CD4-positive, alpha-beta T cell (primary cell): ENCODE results near the gene SFMBT2. TPM values are rescaled to one million over a fixed set of nuclear protein-coding genes. Genes with fewer than 3 reads are reported as not detected.
A peak's percentile ranks its signal among the peaks of the same experiment; 100 is the strongest.

Experiments
- ATAC-seq: fragments of 200-7000 bp; cut with Tn5 transposase; one replicate; pipeline ENCODE4 v1.10.0; 2022; ENCODE audit warnings: mild to moderate bottlenecking; ENCODE audit not compliant: poor library complexity
- CTCF ChIA-PET: fragments of 350-600 bp; sonication (Branson Sonifier 250); formaldehyde crosslinking; loops from one replicate; lab custom pipeline; 2021; ENCODE audit warnings: antibody characterized with exemption, inconsistent platforms; lab: Charles Lee
- POLR2A ChIA-PET: fragments of 350-600 bp; sonication (Branson Sonifier 250); formaldehyde crosslinking; loops from one replicate; lab custom pipeline; 2021; ENCODE audit warnings: antibody characterized with exemption, inconsistent platforms; lab: Charles Lee
- DNase-seq, 14 experiments: peaks; one replicate each; pipeline ENCODE4 v3.0.0-alpha.2; 2013 to 2020; ENCODE audit warnings: mixed read lengths in 2 of 14
- H3K27ac ChIP-seq, 2 donors: one replicate each; pipeline versions ENCODE4 v1.5.1 to v1.7.0; 2013; ENCODE audit warnings: low read length in 2 of 2, low read depth in 1 of 2, mild to moderate bottlenecking in 1 of 2
- H3K27me3 ChIP-seq, 2 experiments: 1 replicate in 1 of 2; 2 replicates in 1 of 2; pipeline versions ENCODE4 v1.6.1 to v1.7.0; 2013; ENCODE audit warnings: low read length in 2 of 2, control low read depth in 1 of 2, mild to moderate bottlenecking in 1 of 2, moderate library complexity in 1 of 2; ENCODE audit not compliant: insufficient read depth in 2 of 2, control insufficient read depth in 1 of 2
- H3K36me3 ChIP-seq: one replicate; pipeline ENCODE4 v1.6.1; 2013; ENCODE audit warnings: low read length, control low read depth; ENCODE audit not compliant: insufficient read depth
- H3K4me1 ChIP-seq: one replicate; pipeline ENCODE4 v1.6.1; 2013; ENCODE audit warnings: low read length, control low read depth; ENCODE audit not compliant: insufficient read depth
- H3K4me3 ChIP-seq: one replicate; pipeline ENCODE4 v1.5.1; 2013; ENCODE audit warnings: mild to moderate bottlenecking, low read length, moderate library complexity
- H3K9me3 ChIP-seq, 2 experiments: 1 replicate in 1 of 2; 2 replicates in 1 of 2; pipeline versions ENCODE4 v1.6.1 to v1.7.0; 2013; ENCODE audit warnings: low read length in 2 of 2, mild to moderate bottlenecking in 2 of 2, control low read depth in 1 of 2, moderate library complexity in 1 of 2; ENCODE audit not compliant: control insufficient read depth in 1 of 2, insufficient read depth in 1 of 2
- H3K27ac Mint-ChIP-seq: one replicate; pipeline ENCODE4 v1.8.0; 2020; ENCODE audit warnings: mixed read lengths
- H3K27me3 Mint-ChIP-seq: one replicate; pipeline ENCODE4 v1.8.0; 2021; ENCODE audit warnings: mixed read lengths
- H3K36me3 Mint-ChIP-seq: one replicate; pipeline ENCODE4 v1.8.0; 2021; ENCODE audit warnings: low read depth, mixed read lengths
- H3K4me1 Mint-ChIP-seq: one replicate; pipeline ENCODE4 v1.8.0; 2021; ENCODE audit warnings: low read depth, mixed read lengths
- H3K4me3 Mint-ChIP-seq: one replicate; pipeline ENCODE4 v1.8.0; 2020; ENCODE audit warnings: mild to moderate bottlenecking, mixed read lengths
- H3K9me3 Mint-ChIP-seq: one replicate; pipeline ENCODE4 v1.8.0; 2020; ENCODE audit warnings: mixed read lengths
- CTCF ChIP-seq: fragments of 200-600 bp; IDR thresholded peaks from one replicate; pipeline ENCODE4 v1.8.0; 2022; ENCODE audit warnings: antibody characterized with exemption, mild to moderate bottlenecking
- intact Hi-C, 2 experiments: fragments of 100-400 bp; cut with DNase I in 1 of 2; cut with micrococcal nuclease in 1 of 2; formaldehyde crosslinking; loops; one replicate each; pipeline versions ENCODE4 v1.15.1 to v1.9.0; 2023 to 2025; cut with DNase I, micrococcal nuclease
- total RNA-seq, 174 experiments: library from RNA in 2 of 174; stranded (reverse) in 2 of 174; gene quantifications; one replicate each; pipeline ENCODE4 v1.2.3 and lab custom pipeline; 2021 to 2026

The SFMBT2 gene
- total RNA-seq, 2 experiments from 2014 or later, result 41.0 to 42.0 TPM

GRCh38 chr10:7243139-7243538, 167.7 kb downstream of the SFMBT2 start:
- H3K4me3 Mint-ChIP-seq, result no peak overlapping the region
- peaks cover 8% of the 10 kb centered on the region for H3K4me1 ChIP-seq
- DNase-seq, result peak in 1 of 14 experiments; percentile 31
- CTCF ChIA-PET, result no interaction called here
- H3K27ac ChIP-seq, result no peak overlapping the region
- no peaks in the 10 kb centered on the region for H3K9me3 Mint-ChIP-seq
- no peaks in the 10 kb centered on the region for H3K27me3 ChIP-seq
- intact Hi-C loops, result no loop called here
- H3K36me3 Mint-ChIP-seq, result peaks cover 86% of the 10 kb centered on the region
- POLR2A ChIA-PET, result interaction anchor here (0.9 kb wide), 1 partner anchor 16 kb away, joined by 4 read pairs; no protein-coding TSS in a partner anchor
- H3K4me1 Mint-ChIP-seq, result peaks cover 47% of the 10 kb centered on the region
- H3K9me3 ChIP-seq, result no peaks in the 10 kb centered on the region
- no peak for ATAC-seq
- peaks cover 30% of the 10 kb centered on the region for H3K36me3 ChIP-seq
- H3K4me3 ChIP-seq, result no peak overlapping the region
- TF ChIP-seq CTCF, result no peak
- H3K27me3 Mint-ChIP-seq, result no peaks in the 10 kb centered on the region
- peak overlapping the region; percentile 83 for H3K27ac Mint-ChIP-seq

- intact Hi-C loops, result no loop called here
- no peak for TF ChIP-seq CTCF
- POLR2A ChIA-PET, result no interaction called here
- no peak overlapping the region for H3K27ac ChIP-seq
- no peak for ATAC-seq
- H3K27me3 Mint-ChIP-seq, result no peaks in the 10 kb centered on the region
- no peak overlapping the region for H3K4me3 Mint-ChIP-seq
- peaks cover 25% of the 10 kb centered on the region for H3K36me3 ChIP-seq
- H3K36me3 Mint-ChIP-seq, result peaks cover 96% of the 10 kb centered on the region
- no peaks in the 10 kb centered on the region for H3K9me3 ChIP-seq
- H3K4me1 ChIP-seq, result peaks cover 4% of the 10 kb centered on the region
- peaks cover 51% of the 10 kb centered on the region for H3K4me1 Mint-ChIP-seq
- H3K27ac Mint-ChIP-seq, result peak overlapping the region; percentile 24
- H3K9me3 Mint-ChIP-seq, result peaks cover 7% of the 10 kb centered on the region
- no peak overlapping the region for H3K4me3 ChIP-seq
- H3K27me3 ChIP-seq, result no peaks in the 10 kb centered on the region
- peak in 1 of 14 experiments; percentile 44 for DNase-seq
- CTCF ChIA-PET, result no interaction called here
Measured at GRCh38 chr10:7239312-7239985, 171.4 kb downstream of the SFMBT2 start.

GRCh38 chr10:7235376-7235775, 175.5 kb downstream of the SFMBT2 start:
- Mint-ChIP-seq H3K36me3 (peaks cover 91% of the 10 kb centered on the region), H3K4me1 (peaks cover 25% of the 10 kb centered on the region), H3K27me3 (no peaks in the 10 kb centered on the region), H3K27ac (no peak overlapping the region), H3K9me3 (peaks cover 7% of the 10 kb centered on the region), H3K4me3 (no peak overlapping the region)
- ChIA-PET CTCF (interaction anchor here (0.5 to 1.0 kb wide), 2 partner anchors 176 to 760 kb away, joined by 3 read pairs; partner anchors contain the start of gene SFMBT2), POLR2A (no interaction called here)
- ATAC-seq, result no peak
- Histone ChIP-seq H3K27me3 (no peaks in the 10 kb centered on the region), H3K36me3 (peaks cover 13% of the 10 kb centered on the region), H3K9me3 (no peaks in the 10 kb centered on the region), H3K4me1 (no peaks in the 10 kb centered on the region), H3K4me3 (no peak overlapping the region), H3K27ac (no peak overlapping the region)
- DNase-seq, result no peak
- intact Hi-C loops, result no loop called here
- no peak for TF ChIP-seq CTCF
